OCI-LY1 (cell line): Measurements from ENCODE around the gene KHDRBS2.

Experiments
- EZH2 ChIP-seq: fragments of 200-600 bp; sonication (generic), shearing (Covaris generic); IDR thresholded peaks from 2 replicates; pipeline ENCODE4 v1.8.0; 2017; ENCODE audit warnings: borderline replicate concordance, mixed run types, mild to moderate bottlenecking, antibody characterized with exemption, low read length, moderate library complexity, mixed read lengths
- TF ChIP-seq, protein P1 (sequence below): fragments of 200-600 bp; sonication (generic), shearing (Covaris generic); IDR thresholded peaks from 2 replicates; pipeline ENCODE4 v1.5.1; 2017; ENCODE audit warnings: mild to moderate bottlenecking, antibody characterized with exemption, low read length, moderate library complexity, mixed read lengths

GRCh38 chr6:62296541-62296940 is 10.5 kb upstream of the KHDRBS2 start:
- TF ChIP-seq, protein P1, sequence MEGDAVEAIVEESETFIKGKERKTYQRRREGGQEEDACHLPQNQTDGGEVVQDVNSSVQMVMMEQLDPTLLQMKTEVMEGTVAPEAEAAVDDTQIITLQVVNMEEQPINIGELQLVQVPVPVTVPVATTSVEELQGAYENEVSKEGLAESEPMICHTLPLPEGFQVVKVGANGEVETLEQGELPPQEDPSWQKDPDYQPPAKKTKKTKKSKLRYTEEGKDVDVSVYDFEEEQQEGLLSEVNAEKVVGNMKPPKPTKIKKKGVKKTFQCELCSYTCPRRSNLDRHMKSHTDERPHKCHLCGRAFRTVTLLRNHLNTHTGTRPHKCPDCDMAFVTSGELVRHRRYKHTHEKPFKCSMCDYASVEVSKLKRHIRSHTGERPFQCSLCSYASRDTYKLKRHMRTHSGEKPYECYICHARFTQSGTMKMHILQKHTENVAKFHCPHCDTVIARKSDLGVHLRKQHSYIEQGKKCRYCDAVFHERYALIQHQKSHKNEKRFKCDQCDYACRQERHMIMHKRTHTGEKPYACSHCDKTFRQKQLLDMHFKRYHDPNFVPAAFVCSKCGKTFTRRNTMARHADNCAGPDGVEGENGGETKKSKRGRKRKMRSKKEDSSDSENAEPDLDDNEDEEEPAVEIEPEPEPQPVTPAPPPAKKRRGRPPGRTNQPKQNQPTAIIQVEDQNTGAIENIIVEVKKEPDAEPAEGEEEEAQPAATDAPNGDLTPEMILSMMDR: no peak
- TF ChIP-seq EZH2: no peak
